Stimulated activated CD4-positive, alpha-beta T cell treated with anti-CD3 and anti-CD28 coated beads, Interleukin-15, amount 100 ng/mL, for 24 hours (primary cell): Measurements from ENCODE around the gene PKNOX1.
"Not testable (repeated sequence)": the region's sequence is repeated elsewhere in the genome, so short reads cannot be mapped to it uniquely, and the experiment has no call there.

ENCODE experiments used
- DNase-seq: peaks from one replicate; pipeline ENCODE4 v3.0.0-alpha.2; 2020

PKNOX1 gene

DNA sequence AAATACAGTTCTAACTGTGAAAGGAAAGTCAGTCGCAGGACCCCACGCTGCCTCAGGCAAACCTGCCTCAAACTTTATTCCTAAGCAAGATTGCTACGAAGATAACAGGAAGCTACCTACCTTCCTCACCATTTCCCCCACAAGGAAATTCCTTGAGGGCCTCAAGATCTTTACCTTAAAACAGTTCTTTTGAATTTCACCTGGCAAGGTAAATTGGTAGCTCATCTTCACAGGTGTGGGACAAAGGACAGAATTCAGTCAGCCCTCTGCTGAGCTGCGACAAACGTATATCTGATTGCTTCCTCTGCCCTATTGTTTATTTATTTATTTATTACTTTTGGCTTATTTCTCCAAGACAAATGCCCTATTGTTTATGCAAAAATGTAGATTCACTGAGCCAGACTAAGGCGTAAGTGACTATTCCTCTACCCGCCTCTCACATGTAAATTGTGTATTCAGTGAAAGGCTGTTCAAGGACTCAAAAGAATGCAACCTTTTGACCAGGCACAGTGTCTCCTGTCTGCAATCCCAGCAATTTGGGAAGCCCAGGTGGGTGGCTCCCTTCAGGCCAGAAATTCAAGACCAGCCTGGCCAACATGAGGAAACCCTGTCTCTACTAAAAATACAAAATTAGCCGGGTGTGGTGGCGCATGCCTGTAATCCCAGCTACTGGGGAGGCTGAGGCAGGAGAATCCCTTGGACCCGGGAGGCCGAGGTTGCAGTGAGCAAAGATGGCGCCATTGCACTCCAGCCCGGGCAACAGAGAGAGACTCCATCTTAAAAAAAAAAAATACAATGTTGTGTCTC is 17.3 kb upstream of the PKNOX1 start:
- DNase-seq = no peak

DNA sequence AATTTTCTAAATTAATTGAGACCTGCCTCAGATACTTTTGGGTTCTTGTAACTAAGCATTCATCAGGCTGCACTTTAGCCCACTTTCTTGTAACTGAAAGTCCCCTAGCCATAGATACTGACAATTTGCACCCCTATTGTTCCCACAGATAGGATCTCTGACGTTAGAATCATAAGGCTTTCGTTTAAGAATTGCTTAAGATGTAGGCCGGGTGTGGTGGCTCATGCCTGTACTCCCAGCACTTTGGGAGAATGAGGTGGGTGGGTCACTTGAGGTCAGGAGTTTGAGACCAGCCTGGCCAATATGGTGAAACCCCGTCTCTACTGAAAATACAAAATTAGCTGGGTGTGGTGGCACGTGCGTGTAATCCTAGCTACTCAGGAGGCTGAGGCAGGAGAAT is 16.2 kb upstream of the PKNOX1 start:
- not testable (repeated sequence) for DNase-seq

DNA sequence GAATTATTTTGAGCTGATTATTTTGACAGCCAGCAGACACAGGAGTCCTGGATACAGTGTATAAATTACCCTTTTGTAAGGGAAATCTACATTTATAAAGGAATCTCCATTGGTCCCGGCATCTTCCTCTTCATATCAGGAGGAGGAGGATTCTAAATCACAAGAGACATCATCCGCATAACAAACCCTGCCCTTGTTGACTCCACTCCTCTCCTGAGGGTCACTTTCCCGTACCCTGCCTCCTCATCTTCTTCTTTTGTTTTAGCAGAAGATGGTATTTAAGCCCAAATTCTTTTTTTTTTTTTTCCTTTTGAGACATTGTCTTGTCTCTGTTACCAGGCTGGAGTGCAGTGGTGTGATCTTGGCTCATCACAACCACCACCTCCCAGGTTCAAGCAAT is 14.6 kb upstream of the PKNOX1 start:
- DNase-seq = no peak

DNA sequence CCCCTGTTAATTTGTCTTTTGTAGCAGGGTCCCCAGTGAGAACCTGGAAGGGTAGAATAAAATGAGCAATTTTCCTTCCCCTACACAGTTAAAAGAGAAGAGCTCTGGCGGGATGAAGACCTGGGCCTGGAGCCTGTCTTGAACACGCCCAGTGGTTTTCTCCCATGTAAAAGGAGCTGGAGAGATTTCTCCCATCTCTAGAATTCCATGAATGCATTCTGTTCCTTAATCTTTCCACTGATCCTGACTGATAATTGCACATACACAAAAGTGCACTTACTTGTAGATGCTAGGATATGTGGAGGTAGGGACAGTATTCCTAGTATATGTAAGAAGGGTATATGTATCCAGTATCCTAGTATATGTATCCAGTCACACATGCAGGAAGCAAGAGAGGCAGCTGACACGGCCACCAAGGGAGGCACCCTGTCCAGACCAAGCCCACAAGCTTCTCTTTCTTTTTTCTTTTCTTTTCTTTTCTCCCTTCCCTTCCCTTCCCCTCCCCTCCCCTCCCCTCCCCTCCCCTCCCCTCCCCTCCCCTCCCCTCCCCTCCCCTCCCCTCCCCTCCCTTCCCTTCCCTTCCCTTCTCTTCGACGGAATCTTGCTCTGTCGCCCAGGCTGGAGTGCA is 11.9 kb upstream of the PKNOX1 start:
- DNase-seq = no peak

DNA sequence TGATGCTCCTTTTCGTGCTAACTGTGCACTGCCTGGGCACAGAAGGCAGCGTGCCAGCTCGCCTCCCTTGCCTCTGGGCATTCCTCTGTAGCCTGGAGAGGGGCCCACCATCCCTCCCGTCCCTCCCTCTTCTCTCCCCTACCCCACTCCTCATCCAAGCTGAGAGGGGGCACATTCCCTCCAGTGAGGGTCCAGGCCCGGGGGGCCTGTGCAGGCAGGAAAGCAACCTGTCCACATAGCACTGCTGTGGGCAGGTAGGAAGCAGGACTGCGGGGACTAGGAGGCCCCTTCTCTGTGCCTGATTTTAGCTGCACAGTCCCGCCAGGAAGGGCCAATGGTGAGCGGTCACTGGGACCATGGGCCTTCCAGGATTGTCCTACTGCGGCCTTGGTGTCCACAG is 10.3 kb upstream of the PKNOX1 start:
- no peak for DNase-seq

DNA sequence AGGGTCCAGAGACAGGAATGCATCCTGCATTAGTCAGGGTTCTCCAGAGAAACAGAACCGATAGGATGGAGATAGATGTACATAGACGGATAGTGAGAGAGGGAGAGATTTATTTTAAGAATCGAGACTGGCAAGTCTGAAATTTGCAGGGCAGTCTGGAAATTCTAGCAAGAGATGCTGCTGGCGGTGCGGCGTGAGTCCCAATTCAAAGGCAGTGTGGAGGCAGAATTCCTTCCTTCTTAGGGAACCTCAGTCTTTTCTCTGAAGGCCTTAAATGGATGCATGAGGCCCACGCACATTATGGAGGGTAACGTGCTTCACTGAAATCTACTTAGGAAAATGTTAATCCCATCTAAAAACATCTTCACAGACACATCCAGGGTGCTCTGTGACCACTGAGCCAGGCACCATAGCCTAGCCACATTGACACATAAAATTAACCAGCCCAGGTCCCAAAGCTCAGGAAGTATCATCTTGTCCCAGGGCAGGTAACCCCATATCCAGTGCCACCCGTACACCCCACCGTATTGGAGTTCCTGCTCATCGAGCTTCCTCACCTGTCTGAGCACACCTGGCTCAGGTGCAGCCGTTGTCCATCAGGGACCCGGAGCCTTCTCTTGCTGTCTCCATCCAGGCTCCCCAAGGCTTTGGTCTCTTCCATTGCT is 9.7 kb upstream of the PKNOX1 start:
- DNase-seq = no peak

DNA sequence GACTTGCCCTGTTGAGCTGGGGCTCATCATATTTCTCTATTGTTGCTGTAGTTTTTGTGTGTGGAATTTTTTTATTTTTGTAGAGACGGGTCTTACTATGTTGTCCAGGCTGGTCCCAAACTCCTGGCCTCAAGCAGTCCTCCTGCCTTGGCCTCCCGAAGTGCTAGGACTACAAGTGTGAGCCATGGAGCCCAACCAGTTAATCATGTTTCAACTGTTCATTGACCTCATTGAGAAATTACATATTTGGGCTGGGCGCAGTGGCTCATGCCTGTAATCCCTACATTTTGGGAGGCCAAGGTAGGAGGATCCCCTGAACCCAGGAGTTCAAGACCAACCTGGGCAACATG is 9.2 kb upstream of the PKNOX1 start:
- DNase-seq = no peak

DNA sequence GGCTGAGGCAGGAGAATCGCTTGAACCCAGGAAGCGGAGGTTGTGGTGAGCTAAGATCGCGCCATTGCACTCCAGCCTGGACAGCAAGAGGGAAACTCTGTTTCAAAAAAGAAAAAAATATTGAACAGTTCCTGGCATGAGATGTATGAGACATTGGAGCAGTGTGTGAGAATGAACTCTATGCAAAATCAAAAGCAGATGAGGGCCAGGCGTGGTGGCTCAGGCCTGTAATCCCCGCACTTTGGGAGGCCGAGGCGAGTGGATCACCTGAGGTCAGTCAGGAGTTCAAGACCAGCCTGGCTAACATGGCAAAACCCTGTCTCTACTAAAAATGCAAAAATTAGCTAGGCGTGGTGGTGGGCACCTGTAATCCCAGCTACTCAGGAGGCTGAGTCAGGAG is 6.7 kb upstream of the PKNOX1 start:
- not testable (repeated sequence) for DNase-seq

DNA sequence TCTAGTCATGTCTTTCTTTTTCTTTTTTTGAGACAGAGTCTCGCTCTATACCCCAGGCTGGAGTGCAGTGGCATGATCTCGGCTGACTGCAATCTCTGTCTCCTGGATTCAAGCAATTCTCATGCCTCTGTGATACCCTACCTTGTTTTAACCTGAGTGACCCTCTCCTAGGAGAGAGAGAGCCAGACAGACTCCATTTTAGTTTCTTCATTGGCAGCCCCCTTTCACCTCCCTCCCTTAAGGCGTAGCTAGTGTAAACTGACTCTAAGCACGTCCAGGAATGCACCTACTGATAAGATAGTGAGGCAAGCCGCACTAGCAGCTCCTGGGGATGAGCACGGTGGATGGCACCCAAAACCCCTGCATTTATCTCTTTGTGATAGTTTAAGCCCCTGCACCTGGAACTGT is 5.2 kb upstream of the PKNOX1 start:
- no peak for DNase-seq

DNA sequence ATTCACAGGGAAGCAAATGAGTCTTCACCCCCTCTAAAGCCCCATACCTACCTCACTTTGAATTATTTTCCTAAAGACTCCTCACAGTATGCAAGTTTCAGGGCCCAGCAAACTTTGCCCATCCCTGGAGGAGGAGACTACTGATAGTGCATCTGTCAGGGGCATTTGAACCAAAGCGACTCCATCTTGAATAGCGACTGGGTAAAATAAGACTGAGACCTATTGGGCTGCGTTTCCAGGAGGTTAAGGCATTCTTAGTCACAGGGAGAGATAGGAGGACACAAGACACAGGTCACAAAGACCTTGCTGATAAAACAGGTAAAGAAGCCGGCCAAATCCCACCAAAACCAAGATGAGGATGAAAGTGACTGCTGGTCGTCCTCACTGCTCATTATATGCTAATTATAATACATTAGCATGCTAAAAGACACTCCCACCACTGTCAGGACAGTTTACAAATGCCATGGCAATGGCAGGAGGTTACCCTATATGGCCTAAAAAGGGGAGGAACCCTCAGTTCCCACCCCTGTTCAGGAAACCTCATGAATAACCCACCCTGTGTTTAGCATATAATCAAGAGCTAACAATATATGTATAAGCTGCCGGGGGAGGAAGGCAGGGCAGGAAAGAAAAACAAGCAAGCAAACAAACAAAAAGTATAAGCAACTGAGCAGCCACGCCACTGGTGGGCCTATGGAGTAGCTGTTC is 3.3 kb upstream of the PKNOX1 start:
- DNase-seq = no peak

DNA sequence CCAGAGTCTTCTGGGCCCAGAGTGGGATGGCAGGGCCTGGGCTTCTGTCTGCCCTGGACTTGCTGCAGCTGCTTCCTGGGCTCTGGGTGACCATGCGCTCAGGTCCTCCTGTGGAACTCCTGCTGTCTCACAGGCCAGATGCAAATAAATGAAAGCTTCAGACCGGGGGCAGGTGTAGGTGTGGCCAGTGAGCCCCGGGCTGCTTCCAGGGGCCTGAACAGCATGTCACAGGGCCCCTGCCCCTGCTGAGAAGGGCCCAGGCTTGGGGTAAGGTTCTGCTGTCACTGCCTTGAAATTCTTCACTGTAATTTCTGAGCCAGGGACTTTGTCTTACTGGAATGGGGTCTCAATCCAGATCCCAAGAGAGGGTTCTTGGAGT is 2.5 kb upstream of the PKNOX1 start:
- DNase-seq = no peak

DNA sequence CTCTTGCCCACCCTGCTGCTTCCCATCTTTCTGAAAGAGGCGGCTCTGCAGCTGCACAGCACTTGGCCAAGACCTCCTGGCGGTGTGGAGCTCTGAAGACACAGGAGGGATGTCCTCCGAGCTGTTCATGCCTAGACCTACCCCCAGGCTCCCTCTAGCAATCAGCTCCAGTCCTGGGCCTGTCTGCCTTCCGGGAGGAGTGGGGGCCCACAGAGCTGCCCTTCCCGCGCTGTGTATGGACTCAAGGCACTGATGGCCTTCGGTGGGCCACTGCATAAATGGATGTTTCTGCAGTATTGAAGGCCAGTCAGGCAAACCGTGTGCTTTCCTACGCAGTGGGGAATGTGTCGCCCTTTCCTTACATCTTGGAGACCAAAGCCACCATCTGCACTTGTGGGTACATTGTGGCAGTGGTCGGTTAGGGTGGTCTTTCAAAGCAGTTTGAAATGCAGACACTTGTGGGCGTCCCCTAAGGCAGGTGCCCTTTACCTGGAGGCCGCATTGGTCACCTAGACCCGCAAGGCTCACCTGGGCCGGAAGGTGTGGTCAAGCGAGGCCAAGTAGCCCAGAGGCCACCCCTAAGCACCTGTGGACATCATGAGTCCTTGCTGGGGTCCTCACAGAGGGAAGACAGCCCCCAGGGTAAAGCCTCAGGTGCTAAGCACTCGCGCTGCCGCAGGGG is 912 bp upstream of the PKNOX1 start:
- DNase-seq = no peak

DNA sequence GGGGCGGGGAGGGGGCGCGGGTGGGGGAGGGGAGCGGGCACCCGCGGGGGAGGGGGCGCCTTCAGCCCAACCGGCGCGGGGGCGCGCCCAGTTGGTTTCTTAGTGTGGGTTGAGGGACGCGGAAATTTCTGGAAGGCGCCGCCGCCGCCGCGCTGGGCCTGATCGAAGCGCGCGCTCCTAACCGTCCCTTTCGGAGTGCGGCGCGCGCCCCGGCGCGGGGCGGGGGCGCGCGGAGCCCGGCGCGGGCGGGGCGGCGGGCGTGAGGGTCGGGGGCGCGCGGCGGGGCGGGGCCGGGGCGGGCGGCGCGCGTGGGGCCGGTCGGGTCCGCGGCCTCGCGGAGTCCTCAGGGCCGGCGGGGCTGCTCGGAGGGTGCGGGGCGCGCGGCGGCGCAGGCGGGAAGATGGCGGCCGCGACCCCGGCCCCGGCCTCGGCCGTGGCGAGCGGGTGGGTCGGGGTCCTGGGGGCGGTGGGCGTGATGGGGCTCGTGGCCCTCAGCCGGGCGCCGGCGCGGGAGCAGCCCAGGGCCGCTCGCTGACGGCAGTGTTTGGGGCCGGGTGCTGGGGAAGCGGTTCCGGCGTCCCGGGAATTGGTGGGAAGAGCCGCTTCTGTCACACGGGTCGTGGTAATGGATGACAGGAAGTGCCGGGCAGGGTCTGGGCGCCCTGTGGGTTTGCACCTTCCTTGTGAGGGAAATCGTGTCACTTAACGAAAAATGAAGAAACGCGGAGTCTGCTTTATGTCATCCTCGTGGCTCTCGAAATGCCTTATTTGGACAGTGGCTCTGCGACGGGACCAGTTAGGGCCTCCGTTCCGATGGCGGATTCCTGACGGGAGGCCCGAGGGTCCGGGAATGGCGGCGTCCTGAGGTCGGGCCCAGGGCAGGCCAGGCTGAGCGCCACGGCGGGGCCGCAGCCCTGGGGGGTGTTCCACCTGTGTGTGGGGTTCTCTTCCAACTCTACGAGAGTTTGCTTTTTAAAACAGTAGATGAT is 764 bp downstream of the PKNOX1 start:
- DNase-seq = peak; percentile 78

DNA sequence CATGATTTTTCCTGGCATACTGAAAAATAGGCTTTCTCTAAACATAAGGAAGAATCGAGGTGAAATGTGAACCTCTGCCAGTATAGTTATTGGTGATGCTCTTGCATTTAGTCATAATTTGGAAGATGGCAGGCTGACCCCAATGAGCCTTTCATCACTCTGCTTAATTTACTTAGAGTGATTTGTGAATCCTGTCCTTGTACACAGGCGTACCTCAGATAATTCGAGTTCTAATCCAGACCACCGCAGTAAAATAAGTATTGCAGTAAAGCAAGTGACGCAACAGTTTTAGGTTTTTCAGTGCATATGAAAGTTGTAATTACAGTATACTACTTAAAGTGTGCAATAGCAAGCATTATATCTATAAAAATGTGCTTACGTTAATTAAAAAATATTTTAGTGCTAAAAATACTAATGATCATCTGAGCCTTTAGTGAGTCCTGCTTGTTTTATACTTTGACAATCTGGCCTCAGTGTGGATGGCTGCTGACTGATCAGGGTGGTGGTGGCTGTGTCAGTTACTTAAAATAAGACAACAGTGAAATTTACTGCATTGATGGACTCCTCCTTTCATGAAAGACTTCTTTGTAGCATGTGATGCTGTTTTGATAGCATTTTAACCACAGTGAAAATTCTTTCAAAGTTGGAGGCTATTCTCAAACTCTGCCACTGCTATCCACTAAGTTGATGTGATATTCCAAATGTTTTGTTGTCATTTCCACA is 1.7 kb downstream of the PKNOX1 start:
- no peak for DNase-seq

DNA sequence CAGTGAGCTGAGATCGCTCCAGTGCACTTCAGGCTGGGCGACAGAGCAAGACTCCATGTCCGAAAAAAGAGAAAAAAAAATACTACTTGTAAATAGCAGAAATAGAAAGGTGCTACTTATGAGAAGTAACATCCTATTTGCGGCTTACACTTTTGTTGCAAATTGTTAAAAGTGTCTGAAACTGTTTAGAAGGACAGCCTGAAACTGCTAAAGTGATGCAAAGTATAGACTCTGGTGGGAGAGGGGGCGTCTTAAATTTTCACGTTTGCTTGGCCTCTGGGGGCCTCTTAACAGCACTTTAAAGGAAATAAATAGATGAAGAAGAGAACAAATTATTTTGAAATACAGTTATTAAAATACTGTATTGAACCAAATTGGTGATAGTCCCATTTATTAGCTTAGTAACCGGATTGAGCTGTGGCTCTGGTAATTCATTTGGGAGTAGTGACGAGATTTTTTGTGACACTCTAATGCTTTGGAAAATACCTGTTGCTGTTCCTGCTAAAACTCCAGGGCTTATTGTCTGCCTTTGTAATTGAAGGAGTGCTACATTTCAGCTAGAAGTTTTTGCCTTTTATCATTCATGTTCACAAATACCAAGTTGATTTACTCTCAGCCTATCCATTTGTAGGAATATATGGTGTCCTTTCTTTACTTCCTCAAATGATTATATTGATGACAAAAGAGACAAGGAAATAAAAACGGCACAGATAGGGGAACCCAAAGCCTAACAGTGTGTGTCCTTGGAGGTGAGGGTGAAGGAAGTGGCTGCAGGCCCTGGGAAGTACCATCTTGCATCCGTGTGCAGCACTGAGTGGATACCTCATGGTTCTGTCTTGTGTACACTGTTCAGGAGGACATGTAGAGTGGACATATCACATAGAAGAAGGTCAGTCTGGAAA is 6.2 kb downstream of the PKNOX1 start:
- no peak for DNase-seq

DNA sequence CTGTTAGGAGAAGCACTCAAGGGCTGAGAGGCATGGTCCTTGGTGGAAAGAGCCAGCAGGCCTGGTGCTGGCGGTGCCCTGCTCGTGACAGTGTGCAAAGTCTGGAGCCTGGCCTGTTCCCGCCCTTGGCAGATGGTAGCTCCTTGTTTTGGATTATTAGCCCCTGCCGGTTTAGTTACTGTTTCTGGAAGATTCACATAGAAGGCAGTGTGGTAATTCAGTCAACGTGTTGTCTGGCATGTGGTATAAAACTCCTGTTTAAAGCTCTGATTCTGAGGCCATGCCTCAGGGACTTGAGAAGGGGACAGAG is 6.8 kb downstream of the PKNOX1 start:
- no peak for DNase-seq

DNA sequence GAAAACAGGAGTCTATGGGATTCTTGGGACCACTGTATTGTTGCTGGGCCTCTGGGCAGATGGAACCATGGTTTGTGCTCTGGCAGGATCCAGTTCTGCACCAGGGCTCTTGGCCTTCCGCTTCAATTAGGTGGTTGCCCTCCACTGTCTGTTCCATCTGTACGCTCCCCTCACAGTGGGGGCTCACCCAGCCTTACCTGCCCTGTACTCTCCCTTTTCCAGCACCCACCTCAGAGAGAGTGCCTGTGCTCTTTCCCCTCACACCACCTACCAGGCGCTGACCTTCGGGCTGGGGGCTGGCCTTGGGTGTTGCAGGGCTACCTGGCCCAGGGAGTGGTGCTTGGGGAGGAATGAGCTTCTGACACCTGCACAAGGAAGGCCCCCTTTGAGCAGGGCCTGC is 7.5 kb downstream of the PKNOX1 start:
- DNase-seq = no peak

DNA sequence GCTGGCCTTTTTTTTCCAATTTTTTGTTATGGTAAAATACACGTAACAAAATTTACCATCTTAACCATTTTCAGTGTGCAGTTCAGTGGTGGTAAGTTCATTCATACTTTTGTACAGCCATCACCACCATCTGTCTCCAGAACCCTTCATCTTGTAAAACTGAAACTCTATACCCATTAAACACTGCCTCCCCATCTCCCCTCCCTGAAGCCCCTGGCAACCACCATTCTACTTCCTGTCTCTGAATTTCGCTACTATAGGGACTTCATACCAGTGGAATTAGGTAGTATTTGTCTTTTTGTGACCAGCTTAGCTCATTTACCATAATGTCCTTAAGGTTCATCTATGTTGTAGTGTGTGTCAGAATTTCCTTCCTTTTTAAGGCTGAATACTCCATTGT is 8.7 kb downstream of the PKNOX1 start:
- no peak for DNase-seq

DNA sequence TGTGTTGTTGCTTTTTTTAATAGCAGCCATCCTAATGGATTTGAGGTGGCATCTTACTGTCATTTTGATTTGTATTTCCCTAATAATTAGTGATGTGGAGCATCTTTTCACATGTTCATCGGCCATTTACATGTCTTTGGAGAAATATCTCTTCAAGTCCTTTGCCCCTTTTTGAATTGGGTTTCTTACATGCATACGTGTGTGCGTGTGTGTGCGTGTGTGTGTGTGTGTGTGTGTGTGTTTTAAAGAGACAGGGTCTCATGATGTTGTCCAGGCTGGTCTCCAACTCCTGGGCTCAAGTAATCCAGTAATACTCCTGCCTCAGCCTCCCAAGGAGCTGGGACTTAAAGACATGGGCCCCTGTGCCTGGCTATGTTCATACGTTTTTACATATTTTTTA is 9.5 kb downstream of the PKNOX1 start:
- DNase-seq = no peak

DNA sequence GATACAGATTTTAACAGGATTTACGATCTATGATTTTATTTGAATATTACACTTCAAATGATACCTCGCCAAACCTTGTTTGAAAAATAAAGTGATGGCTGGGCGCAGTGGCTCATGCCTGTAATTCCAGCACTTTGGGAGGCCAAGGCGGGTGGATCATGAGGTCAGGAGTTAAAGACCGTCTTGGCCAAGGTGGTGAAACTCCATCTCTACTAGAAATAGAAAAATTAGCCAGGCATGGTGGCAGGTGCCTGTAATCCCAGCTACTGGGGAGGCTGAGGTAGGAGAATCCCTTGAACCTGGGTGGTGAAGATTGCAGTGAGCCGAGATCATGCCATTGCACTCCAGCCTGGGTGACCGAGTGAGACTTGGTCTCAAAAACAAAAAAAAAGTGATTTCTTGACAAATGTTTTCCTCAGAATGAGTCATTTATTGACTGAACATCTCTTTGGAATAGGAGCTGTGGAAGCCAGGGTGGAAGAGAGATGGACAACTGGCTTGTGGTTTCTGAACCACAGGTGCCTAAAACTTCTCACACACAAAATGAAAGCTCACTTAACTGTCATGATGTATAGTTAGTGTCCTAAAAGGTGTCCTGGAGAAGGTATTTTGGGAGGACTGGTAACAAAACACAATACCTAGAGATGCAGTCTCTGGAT is 11.9 kb downstream of the PKNOX1 start:
- DNase-seq = no peak
